Gastrocnemius medialis (tissue), 4 donors: ENCODE measurements around the gene C1orf116.

Experiments used
- POLR2A ChIP-seq, 2 donors: fragments of 450-650 bp; IDR thresholded peaks; one replicate each; pipeline ENCODE4 v1.6.1; 2017; ENCODE audit warnings: antibody characterized with exemption in 2 of 2, mild to moderate bottlenecking in 2 of 2, moderate library complexity in 2 of 2
- TF ChIP-seq, protein P1 (sequence below), 5 experiments: fragments of 450-650 bp in 3 of 5; fragments of 200-600 bp in 2 of 5; sonication (generic) in 2 of 5; IDR thresholded peaks in 4 of 5; conservative IDR thresholded peaks in 1 of 5; 1 replicate in 4 of 5; 2 replicates in 1 of 5; pipeline ENCODE4 v1.5.1; 2016 to 2019; ENCODE audit warnings: antibody characterized with exemption in 5 of 5, mild to moderate bottlenecking in 3 of 5, moderate library complexity in 3 of 5

GRCh38 chr1:207015791-207016190 is 16.8 kb downstream of the C1orf116 start:
- no peak for TF ChIP-seq POLR2A (IDR thresholded peaks at IDR 0.05)
- TF ChIP-seq, protein P1, sequence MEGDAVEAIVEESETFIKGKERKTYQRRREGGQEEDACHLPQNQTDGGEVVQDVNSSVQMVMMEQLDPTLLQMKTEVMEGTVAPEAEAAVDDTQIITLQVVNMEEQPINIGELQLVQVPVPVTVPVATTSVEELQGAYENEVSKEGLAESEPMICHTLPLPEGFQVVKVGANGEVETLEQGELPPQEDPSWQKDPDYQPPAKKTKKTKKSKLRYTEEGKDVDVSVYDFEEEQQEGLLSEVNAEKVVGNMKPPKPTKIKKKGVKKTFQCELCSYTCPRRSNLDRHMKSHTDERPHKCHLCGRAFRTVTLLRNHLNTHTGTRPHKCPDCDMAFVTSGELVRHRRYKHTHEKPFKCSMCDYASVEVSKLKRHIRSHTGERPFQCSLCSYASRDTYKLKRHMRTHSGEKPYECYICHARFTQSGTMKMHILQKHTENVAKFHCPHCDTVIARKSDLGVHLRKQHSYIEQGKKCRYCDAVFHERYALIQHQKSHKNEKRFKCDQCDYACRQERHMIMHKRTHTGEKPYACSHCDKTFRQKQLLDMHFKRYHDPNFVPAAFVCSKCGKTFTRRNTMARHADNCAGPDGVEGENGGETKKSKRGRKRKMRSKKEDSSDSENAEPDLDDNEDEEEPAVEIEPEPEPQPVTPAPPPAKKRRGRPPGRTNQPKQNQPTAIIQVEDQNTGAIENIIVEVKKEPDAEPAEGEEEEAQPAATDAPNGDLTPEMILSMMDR (IDR thresholded peaks at IDR 0.05 in 4 of 5, conservative IDR thresholded peaks at IDR 0.05 in 1 of 5), result no peak
